GM21381 (cell line): Measurements from ENCODE around the gene ABR.
"Not testable (repeated sequence)": the region's sequence is repeated elsewhere in the genome, so short reads cannot be mapped to it uniquely, and the experiment has no call there.

Experiments
- ATAC-seq: cut with Tn5 transposase; IDR thresholded peaks from one replicate; pipeline ENCODE4 v1.9.1; 2021; ENCODE audit warnings: mild to moderate bottlenecking, moderate library complexity; ENCODE audit not compliant: unreplicated experiment

ABR gene

GRCh38 chr17:996554-997344, 183.0 kb downstream of the ABR start, which contains the start of gene TIMM22:
TIMM22 (plus strand) TSS chr17:997129; CDS start chr17:997143, 14 bp downstream.
- peak; percentile 89 for ATAC-seq

GRCh38 chr17:995324-995723, 184.5 kb downstream of the ABR start:
- ATAC-seq, result not testable (repeated sequence)

- ATAC-seq, result no peak
Observed at GRCh38 chr17:992933-993332, 186.8 kb downstream of the ABR start.

GRCh38 chr17:988561-988960, 191.2 kb downstream of the ABR start:
- ATAC-seq, result no peak

GRCh38 chr17:987931-988330, 191.8 kb downstream of the ABR start:
- no peak for ATAC-seq

GRCh38 chr17:986322-986929, 193.4 kb downstream of the ABR start:
- no peak for ATAC-seq

- no peak for ATAC-seq
Observed at GRCh38 chr17:983921-984320, 195.9 kb downstream of the ABR start.

GRCh38 chr17:981292-981658, 198.5 kb downstream of the ABR start:
- ATAC-seq, result no peak

GRCh38 chr17:980406-981291, 199.1 kb downstream of the ABR start:
- ATAC-seq, result peak; percentile 45

- ATAC-seq, result peak; percentile 58
Observed at GRCh38 chr17:979539-980405, 200.0 kb downstream of the ABR start, which contains the start of gene NXN. NXN (minus strand) TSS chr17:979776.

GRCh38 chr17:979212-979538, 200.6 kb downstream of the ABR start:
- no peak for ATAC-seq

- ATAC-seq, result no peak
Observed at GRCh38 chr17:978103-979093, 201.4 kb downstream of the ABR start.

GRCh38 chr17:977166-977565, 202.6 kb downstream of the ABR start:
- ATAC-seq, result no peak

- ATAC-seq, result no peak
Observed at GRCh38 chr17:976312-976711, 203.5 kb downstream of the ABR start.

- no peak for ATAC-seq
Observed at GRCh38 chr17:975371-975915, 204.3 kb downstream of the ABR start.

GRCh38 chr17:974778-975177, 205.0 kb downstream of the ABR start:
- not testable (repeated sequence) for ATAC-seq

GRCh38 chr17:973053-973452, 206.7 kb downstream of the ABR start:
- no peak for ATAC-seq

GRCh38 chr17:971861-972260, 207.9 kb downstream of the ABR start:
- not testable (repeated sequence) for ATAC-seq

GRCh38 chr17:970364-970763, 209.4 kb downstream of the ABR start:
- no peak for ATAC-seq
